Activated naive CD8-positive, alpha-beta T cell (primary cell): Measurements from ENCODE around the gene USP22.
"Not testable (repeated sequence)": the region's sequence is repeated elsewhere in the genome, so short reads cannot be mapped to it uniquely, and the experiment has no call there.

ENCODE experiments used
- H3K27ac Mint-ChIP-seq: one replicate; pipeline ENCODE4 v1.8.0; 2021; ENCODE audit warnings: mixed read lengths
- H3K27me3 Mint-ChIP-seq: one replicate; pipeline ENCODE4 v1.8.0; 2021; ENCODE audit warnings: mixed read lengths
- H3K36me3 Mint-ChIP-seq: one replicate; pipeline ENCODE4 v1.8.0; 2021; ENCODE audit warnings: mixed read lengths
- H3K4me1 Mint-ChIP-seq: one replicate; pipeline ENCODE4 v1.8.0; 2021; ENCODE audit warnings: low read depth, mixed read lengths
- H3K4me3 Mint-ChIP-seq: one replicate; pipeline ENCODE4 v1.8.0; 2021; ENCODE audit warnings: mild to moderate bottlenecking, mixed read lengths
- H3K9me3 Mint-ChIP-seq: one replicate; pipeline ENCODE4 v1.8.0; 2021; ENCODE audit warnings: low read depth, mixed read lengths

Gene USP22

DNA sequence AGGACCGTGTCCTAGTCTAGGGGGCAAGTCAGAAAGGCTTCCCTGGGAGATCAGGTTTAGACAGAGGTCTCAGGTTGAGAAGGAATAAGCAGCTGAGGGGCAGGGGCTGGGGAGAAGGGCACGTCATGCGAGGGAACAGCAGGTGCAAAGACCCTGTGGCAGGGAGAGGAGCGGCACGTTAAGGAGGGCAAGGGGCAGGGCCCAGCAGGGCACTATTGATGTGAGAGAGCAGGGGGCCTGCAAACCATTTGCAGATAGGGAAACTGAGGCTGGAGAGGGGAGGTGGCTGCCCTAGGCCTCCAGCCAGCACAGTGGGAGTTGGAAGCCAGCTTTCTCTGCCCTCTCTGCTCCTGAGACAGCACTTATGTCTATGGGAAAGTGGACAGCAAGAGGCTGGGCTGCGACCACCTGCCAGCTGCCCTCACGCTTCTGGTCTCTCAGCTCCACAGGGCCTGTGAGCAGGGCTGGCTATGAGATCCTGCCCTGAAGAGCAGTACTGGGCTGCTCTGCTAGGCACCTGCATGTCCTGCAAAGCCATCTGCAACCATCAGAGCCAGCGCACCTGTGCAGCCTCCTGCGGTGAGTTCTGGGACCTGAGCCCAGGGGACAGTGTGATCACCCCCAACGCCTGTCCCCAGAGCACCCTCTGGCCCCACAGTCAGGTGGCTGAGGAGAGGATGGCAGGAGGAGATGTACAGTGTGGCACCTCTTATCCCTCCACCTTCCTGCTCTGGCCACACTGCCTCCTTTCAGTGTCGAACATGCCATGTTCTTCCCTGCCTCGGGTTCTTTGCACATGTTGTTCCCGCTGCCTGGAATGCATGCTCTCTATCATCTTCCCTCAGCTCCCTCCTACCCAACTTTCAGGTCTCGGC is 61.5 kb downstream of the USP22 start:
- H3K27ac Mint-ChIP-seq: no peak overlapping the region
- H3K36me3 Mint-ChIP-seq: no peaks in the 10 kb centered on the region
- H3K9me3 Mint-ChIP-seq: no peaks in the 10 kb centered on the region
- peaks cover 9% of the 10 kb centered on the region for H3K27me3 Mint-ChIP-seq
- H3K4me3 Mint-ChIP-seq: no peak overlapping the region
- H3K4me1 Mint-ChIP-seq: no peaks in the 10 kb centered on the region

DNA sequence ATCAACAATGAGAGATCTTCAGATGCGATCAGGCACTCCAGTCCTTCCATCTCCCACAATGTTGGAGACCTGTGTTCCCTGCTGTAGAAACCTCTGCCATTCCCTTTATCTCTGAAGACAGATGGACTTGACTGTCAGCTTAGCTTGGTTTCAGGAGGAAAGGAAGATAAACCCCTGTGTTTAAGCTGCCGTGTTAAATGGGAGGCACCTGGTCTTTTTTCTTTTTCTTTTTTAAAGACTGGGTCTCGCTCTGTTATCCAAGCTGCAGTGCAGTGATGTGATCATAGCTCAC is 63.1 kb downstream of the USP22 start:
- no peaks in the 10 kb centered on the region for H3K9me3 Mint-ChIP-seq
- no peak overlapping the region for H3K4me3 Mint-ChIP-seq
- H3K4me1 Mint-ChIP-seq: no peaks in the 10 kb centered on the region
- no peaks in the 10 kb centered on the region for H3K36me3 Mint-ChIP-seq
- H3K27ac Mint-ChIP-seq: no peak overlapping the region
- peaks cover 13% of the 10 kb centered on the region for H3K27me3 Mint-ChIP-seq

DNA sequence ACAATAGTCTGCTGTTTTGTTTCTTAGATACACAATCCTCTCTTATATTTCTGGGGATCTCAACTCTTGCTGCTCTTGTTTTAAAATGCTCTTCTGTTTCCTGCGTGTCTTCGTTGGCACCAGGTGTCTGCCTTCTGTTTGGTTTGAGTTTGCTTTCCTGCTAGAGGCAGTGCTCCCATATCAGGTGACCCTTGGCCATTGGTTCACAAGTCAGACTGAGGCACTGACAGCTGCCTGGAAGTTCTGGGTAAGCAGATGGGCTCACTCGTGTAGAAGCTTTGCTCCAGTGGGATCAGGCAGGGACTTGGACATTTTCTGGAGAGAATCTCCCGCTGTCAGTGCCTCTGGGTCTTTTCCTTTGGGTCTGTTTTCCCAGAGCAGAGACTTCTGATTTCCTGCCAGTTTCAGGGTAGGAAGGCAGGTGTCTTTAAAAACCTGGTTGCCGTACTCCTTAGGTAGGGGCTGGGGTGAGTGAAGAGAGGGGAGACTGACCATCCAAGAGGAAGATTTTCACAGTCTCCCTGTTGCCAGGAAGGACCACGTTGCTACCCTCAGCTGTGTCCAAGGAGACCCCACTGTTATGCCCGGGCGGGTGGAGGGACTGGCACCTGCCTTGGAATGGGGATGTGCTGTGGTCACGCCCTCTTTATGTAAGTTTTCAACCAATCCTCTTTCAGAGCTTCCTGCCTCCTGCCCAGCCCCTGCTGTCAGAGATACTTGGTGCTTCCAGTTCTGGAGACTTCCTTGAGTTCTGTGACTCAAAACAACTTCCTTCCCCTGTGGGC is 63.6 kb downstream of the USP22 start:
- not testable (repeated sequence) for H3K36me3 Mint-ChIP-seq, H3K4me3 Mint-ChIP-seq, H3K27ac Mint-ChIP-seq, H3K4me1 Mint-ChIP-seq, H3K9me3 Mint-ChIP-seq
- peaks cover 13% of the 10 kb centered on the region for H3K27me3 Mint-ChIP-seq

DNA sequence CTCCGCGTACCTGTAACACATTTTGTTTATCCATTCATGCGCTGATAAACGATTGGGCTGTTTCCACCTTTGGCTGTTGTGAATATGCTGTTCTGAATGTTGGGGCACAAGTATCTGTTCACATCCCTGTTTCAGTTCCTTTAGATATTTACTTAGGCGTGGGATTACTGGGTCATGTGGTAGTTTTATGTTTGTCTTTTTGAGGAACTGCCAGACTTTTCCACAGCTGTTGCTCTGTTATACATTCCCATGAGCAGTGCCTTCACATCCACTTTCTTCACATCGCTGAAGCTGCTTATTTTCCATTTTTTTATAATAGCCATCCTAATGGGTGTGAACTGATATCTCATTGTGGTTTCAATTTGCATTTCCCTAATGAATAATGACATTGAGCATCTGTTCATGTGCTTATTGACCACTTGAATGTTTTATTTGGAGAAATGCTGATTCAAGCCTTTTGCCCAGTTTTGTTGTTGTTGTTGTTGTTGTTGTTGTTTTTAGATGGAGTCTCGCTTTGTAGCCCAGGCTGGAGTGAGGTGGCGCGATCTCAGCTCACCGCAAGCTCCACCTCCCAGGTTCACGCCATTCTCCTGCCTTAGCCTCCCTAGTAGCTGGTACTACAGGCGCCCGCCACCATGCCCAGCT is 65.1 kb downstream of the USP22 start:
- H3K9me3 Mint-ChIP-seq, H3K4me1 Mint-ChIP-seq, H3K27ac Mint-ChIP-seq, H3K36me3 Mint-ChIP-seq, H3K4me3 Mint-ChIP-seq: not testable (repeated sequence)
- H3K27me3 Mint-ChIP-seq: peaks cover 13% of the 10 kb centered on the region

DNA sequence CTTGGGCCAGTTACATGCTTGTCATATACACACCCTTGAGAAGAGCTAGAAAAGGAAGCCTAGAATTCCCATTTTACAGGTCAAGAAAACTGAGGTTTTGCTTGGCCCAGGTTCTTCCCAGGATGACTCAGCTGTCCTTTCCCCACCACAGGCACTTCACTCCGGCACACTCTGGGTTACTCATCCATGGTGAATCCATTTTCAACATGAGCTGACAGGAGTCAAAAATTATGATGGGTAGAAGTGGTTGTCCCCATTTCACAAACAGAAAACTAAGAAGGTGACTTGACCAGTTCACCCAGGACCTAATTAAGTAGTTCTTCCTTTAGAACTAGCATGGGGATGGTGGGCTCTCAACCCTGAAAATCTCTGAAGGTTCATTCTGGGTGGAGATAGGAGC is 67.2 kb downstream of the USP22 start:
- Mint-ChIP-seq H3K9me3 (no peaks in the 10 kb centered on the region), H3K27ac (no peak overlapping the region), H3K4me3 (no peak overlapping the region), H3K27me3 (peaks cover 9% of the 10 kb centered on the region), H3K4me1 (no peaks in the 10 kb centered on the region), H3K36me3 (no peaks in the 10 kb centered on the region)

DNA sequence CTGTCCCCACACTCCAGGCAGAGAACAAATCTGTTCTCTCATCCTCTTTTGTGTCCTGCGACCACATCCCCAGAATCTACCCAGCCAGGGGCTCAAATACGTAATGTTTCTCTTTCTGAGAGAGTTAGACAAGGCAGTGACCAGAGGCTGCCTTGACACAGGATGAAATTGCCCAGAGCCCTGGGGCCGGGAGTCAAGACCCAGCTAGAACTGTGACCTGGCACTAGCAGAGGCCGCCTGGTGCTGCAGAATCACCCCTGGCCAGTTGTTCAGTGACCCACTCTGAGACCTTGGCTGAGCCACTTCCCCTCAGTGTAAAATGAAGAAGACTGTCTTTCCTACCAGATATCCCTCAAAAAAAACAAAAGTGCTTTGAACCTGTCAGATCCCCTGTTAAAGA is 72.5 kb downstream of the USP22 start:
- no peaks in the 10 kb centered on the region for H3K27me3 Mint-ChIP-seq
- H3K27ac Mint-ChIP-seq: no peak overlapping the region
- no peaks in the 10 kb centered on the region for H3K9me3 Mint-ChIP-seq
- H3K4me3 Mint-ChIP-seq: no peak overlapping the region
- H3K36me3 Mint-ChIP-seq: no peaks in the 10 kb centered on the region
- peaks cover 10% of the 10 kb centered on the region for H3K4me1 Mint-ChIP-seq

DNA sequence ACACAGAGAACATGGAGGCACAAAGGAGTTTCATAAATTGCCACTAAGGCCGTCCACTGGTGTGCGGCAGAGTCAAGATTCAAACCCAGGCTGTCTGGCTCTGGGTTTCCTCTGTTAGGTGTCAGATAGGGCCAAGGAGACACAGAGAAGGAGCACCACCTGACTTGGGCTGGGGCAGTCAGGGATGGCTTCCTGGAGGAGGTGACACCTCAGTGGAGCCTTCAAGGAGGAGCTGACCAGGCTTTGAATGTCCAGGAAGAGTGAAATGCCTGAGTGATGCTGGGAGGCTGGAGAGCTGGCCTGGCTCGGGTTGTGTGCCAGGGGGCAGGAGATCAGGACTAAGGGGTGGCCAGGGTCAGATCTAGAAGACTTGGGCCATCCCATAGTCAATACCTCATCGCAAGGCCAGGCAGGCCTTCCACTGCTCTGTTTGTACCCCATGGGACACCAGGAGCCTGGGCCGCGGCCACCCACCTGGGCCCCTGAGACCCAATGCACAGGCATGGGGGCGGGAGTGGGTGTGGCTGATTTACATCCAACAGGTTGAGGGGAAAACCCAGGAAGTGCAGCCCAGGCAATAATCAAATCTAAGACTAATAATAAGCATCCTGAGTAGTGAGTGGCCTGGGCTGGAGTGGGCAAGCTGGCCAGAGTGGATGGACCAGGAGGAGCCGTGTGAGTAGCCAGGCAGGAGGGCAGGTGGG is 73.7 kb downstream of the USP22 start:
- peaks cover 10% of the 10 kb centered on the region for H3K4me1 Mint-ChIP-seq
- no peaks in the 10 kb centered on the region for H3K36me3 Mint-ChIP-seq
- no peak overlapping the region for H3K4me3 Mint-ChIP-seq
- H3K9me3 Mint-ChIP-seq: no peaks in the 10 kb centered on the region
- no peak overlapping the region for H3K27ac Mint-ChIP-seq
- H3K27me3 Mint-ChIP-seq: peaks cover 3% of the 10 kb centered on the region

DNA sequence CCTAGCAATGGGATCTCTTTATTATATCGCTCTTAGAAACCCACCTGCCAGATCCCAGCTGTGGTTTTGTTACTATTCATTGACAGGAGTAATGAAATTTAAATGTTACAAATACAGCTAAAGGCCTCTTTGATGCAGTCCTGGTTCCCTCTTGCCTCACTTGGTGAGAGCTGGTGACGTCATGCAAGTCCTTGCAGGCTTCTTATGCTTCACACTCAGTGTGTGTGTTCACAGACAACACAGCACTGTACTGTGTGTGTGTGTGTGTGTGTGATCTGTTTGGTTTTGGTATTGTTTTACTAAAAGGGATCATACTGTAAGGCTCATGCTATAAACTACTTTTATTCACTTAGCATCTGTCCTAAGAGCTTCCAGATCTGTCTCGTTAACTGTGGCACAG is 75.0 kb downstream of the USP22 start:
- Mint-ChIP-seq H3K4me3 (no peak overlapping the region), H3K27me3 (peaks cover 3% of the 10 kb centered on the region), H3K27ac (no peak overlapping the region), H3K4me1 (peaks cover 10% of the 10 kb centered on the region), H3K36me3 (no peaks in the 10 kb centered on the region), H3K9me3 (no peaks in the 10 kb centered on the region)

DNA sequence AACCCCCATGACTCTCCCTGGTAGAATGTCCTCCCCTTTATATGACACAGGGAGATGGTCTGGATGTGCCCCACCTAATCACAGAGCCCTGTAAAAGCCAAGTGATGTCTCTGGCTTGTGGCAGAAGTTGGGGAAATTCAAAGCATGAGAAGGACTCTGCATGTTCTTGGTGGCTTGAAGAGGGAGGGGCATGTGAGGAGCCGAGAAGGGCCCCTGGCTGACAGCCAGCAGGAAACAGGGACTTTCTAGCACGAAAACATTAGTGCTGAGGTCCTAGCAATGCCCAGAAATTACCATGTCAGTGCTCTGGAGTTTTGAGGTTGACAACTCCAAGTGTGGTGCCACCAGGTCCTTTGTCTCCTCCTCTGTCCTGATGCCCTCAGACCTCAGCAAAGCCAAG is 75.9 kb downstream of the USP22 start:
- H3K27ac Mint-ChIP-seq: no peak overlapping the region
- H3K4me3 Mint-ChIP-seq: no peak overlapping the region
- peaks cover 10% of the 10 kb centered on the region for H3K4me1 Mint-ChIP-seq
- H3K9me3 Mint-ChIP-seq: no peaks in the 10 kb centered on the region
- peaks cover 5% of the 10 kb centered on the region for H3K27me3 Mint-ChIP-seq
- H3K36me3 Mint-ChIP-seq: no peaks in the 10 kb centered on the region

DNA sequence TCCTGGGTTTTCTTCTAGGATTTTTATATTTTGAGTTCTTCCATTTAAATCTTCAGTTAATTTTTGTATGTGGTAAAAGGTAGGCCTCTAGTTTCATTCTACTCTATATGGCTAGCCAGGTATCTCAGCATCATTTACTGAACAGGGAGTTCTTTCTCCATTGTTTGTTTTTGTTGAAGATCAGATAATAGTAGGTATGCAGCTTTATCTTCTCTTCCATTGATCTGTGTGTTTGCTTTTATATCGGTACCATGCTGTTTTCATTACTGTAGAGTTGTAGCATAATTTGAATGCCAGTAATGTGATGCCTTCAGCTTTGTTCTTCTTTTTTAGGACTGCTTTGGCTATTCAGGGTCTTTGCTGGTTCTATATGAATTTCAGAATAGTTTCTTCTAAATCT is 77.3 kb downstream of the USP22 start:
- H3K4me3 Mint-ChIP-seq: no peak overlapping the region
- H3K9me3 Mint-ChIP-seq: no peaks in the 10 kb centered on the region
- H3K36me3 Mint-ChIP-seq: no peaks in the 10 kb centered on the region
- peaks cover 10% of the 10 kb centered on the region for H3K4me1 Mint-ChIP-seq
- no peak overlapping the region for H3K27ac Mint-ChIP-seq
- peaks cover 9% of the 10 kb centered on the region for H3K27me3 Mint-ChIP-seq

DNA sequence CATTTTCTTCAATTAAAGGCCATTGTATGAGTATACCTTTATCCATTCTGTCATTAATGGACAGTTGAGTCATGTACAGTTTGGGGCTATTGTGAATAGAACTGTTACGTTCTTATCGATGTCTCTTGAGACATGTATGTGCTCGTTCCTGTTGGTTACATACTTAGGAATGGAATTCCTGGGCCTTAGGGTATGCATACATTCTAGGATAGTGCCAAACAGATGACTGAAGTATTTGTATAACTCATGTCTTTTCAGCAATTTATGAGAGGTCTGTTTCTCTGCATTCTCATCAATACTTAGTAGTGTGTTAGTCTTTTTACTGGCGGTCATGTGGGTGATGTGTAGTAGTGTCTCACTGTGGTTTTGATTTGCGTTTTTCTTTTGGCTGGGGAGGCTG is 81.2 kb downstream of the USP22 start:
- Mint-ChIP-seq H3K27ac (no peak overlapping the region), H3K36me3 (no peaks in the 10 kb centered on the region), H3K4me1 (peaks cover under 1% of the 10 kb centered on the region), H3K9me3 (no peaks in the 10 kb centered on the region), H3K4me3 (no peak overlapping the region), H3K27me3 (peaks cover 11% of the 10 kb centered on the region)

DNA sequence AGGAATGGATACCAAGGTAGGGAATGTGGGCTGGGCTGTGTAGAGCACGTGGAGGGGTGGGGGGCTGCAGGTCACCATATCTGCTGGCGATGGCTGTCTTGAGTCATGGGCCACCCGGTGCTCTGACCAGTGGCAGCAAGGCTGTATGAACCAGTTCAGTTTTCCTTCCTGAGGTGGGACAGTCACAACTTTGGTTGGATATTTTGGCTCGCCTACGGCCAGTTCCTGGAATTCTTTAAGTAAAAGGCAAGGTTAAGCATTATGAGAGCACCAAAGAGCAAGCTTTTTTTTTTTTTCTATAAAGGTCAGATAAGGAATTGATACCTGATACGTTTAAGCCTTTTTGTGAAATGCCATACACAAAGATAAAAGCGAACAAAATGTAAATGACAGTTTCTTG is 81.9 kb downstream of the USP22 start:
- Mint-ChIP-seq H3K9me3 (no peaks in the 10 kb centered on the region), H3K27ac (no peak overlapping the region), H3K4me3 (no peak overlapping the region), H3K4me1 (no peaks in the 10 kb centered on the region), H3K36me3 (no peaks in the 10 kb centered on the region), H3K27me3 (peaks cover 11% of the 10 kb centered on the region)

DNA sequence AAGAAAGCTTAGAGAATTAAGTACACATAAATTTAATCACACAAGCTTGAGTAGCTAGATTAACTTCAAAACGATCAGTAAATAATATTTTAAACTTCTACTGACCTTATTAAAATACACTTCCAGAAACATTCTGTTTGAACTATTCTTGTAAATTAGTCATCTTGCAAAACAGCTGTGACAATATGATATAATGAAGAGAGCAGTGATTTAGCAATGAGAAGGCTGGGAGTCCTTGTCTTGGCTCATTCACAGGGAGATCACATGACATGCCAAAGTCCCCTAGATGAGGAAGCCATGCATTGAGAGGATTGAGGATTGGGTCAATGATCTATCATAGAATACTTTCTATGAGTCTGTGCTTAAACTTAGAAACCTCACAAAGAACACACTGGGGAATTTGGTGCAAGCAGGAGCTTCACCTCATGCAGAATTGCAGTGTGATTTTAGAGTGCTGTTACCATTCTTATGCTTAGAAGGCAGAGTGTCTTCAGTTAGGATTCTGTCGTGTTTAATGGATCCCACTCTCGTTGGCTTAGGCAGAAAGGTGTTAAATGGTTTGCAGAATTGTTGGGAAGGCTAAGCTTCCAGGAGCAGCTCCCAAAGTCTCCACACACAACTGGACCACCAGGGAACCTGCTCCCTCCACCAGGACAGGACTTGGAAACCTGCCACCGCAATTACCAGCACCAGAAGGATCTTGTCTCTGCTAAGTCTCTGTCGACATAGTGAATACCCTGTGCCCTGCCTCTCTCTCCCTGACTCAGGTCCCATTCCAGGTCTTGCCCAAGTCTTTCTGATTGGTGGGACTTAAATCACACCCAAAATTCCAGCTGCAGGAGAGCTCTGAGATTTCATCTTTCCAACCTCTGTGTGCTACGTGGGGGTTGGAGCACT is 87.1 kb downstream of the USP22 start:
- H3K4me3 Mint-ChIP-seq: no peak overlapping the region
- no peaks in the 10 kb centered on the region for H3K9me3 Mint-ChIP-seq
- no peaks in the 10 kb centered on the region for H3K4me1 Mint-ChIP-seq
- H3K36me3 Mint-ChIP-seq: no peaks in the 10 kb centered on the region
- H3K27me3 Mint-ChIP-seq: peaks cover 6% of the 10 kb centered on the region
- no peak overlapping the region for H3K27ac Mint-ChIP-seq

DNA sequence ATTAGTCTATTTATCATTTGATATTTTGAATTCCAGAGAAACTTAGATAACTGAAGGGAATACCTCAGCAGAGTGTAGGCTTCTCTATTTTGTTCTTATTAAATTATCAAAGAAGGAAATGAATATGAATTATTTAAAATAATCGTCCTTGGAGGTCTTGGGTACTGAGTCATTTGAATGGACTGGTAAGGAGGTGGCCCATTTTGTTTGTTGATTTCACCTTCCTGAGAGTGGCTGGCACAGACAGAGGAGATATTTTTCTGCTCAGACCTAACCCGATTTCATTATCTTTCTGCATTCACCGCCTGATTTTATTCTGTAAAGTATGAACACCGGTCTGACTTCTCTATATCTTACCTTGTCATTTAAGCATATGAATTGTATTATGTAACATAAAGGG is 88.0 kb downstream of the USP22 start:
- H3K4me3 Mint-ChIP-seq: no peak overlapping the region

More for the DNA sequence above, 88.0 kb downstream of the USP22 start:
- H3K27ac Mint-ChIP-seq: no peak overlapping the region
- H3K27me3 Mint-ChIP-seq: peaks cover 6% of the 10 kb centered on the region
- no peaks in the 10 kb centered on the region for H3K9me3 Mint-ChIP-seq
- H3K36me3 Mint-ChIP-seq: no peaks in the 10 kb centered on the region
- no peaks in the 10 kb centered on the region for H3K4me1 Mint-ChIP-seq
